Measurements from ENCODE around the gene SLC6A1.

SLC6A1 gene

GRCh38 chr3:10972072-10972782 is 20.3 kb upstream of the SLC6A1 start:
- DNase-seq: no peak

- no peak for DNase-seq
These were observed 19.4 kb upstream of the SLC6A1 start for GRCh38 chr3:10973046-10973595.

GRCh38 chr3:10974131-10974530 is 18.4 kb upstream of the SLC6A1 start:
- no peak for DNase-seq

GRCh38 chr3:10974746-10975375 is 17.7 kb upstream of the SLC6A1 start:
- DNase-seq: no peak

DNA sequence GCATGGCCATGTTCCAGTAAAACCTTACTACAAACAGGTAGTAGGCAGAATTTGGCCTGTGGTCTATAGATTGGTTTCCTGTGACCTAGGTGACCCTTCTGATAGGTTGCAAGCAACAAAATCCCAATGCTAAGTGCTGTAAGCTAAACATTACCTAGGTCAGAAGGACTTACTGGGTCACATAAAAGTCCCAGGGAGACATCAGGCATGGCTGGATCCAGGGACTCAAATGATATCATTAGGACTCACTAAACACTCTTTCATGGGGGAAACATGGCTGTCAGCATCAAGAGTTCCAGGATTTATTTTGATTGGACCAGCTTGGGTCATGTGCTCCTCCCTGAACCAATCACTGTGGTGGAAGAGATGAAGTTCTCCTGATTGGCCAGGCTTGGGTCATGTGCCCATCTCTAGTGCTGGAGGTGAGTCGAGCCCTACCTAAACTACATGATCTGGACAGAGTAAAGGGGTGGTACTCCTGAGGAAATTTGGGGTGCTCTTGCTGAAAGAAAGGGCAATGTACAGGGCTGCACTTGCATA is 16.8 kb upstream of the SLC6A1 start:
- no peak for DNase-seq

GRCh38 chr3:10976770-10977169 is 15.8 kb upstream of the SLC6A1 start:
- DNase-seq: no peak

DNA sequence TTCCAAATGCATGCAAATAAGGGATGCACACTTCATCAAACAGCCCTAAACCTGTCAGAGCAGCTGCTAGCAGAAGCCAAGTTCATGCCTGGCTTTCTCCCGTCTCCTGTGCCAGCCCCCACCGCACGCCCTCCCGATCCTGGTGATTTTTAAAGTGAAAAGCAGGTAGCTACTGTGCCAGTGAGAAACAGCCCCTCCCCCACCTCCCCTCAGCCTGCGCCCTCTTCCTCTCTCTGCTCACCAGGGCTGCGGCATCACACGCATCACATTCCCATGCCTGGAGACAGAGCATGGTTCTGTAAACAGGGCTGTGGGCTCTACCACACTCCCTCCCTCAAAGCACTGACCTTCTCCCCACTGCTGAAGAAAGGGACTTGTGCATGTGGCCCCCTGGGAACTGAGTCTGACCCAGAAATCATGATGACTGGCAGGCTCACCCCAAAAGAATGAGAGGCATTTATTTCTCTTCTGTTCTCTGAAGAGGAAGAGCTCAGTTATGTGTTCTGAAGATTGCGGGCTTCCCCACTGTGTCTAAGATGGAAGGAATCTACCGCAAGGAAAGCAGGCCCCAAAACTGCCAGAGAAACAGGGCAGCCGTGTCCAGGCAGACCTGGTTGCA is 14.5 kb upstream of the SLC6A1 start:
- no peak for DNase-seq

- DNase-seq: no peak
These were observed 13.6 kb upstream of the SLC6A1 start for GRCh38 chr3:10978956-10979355.

- no peak for DNase-seq
These were observed 12.2 kb upstream of the SLC6A1 start for GRCh38 chr3:10980312-10980711.

DNA sequence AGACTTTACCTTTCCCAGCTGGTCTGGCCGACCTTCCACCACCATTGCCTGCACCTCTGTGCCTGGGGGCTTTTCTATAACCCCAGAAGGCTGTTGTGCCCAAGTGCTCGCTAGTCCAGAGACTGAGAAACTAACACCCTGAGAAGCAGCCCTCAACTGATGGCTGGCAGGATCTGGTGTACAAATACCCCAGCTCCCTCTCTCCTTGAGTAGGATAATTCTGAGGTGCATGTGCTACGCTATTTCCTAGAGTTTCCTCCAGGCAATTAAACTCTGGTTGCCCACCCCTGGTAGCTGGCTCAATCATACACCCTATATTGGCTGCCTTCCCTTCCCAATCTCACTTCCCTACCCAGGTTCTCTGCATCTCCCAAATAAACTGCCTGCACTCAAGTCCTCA is 11.5 kb upstream of the SLC6A1 start:
- DNase-seq: no peak

- DNase-seq: no peak
These were observed 10.6 kb upstream of the SLC6A1 start for GRCh38 chr3:10981961-10982360.

DNA sequence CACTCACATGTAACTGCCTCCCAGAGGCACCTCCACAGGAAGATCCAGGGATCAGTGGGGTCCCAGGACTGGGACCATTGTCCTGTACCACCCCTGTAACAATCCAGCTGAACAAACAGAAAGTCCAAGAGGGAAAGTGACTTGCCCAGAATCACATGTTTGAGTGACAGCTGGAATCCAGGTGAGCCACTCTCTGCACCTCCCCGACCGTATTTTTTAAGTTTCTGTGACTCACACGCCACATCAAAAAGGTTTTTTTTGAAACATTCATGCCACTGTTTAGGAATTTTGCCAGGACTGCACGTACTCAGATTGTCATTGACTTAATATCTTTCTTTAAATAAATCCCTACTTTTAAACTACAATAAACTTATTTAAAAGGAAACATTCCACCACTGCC is 9.8 kb upstream of the SLC6A1 start:
- DNase-seq: no peak

DNA sequence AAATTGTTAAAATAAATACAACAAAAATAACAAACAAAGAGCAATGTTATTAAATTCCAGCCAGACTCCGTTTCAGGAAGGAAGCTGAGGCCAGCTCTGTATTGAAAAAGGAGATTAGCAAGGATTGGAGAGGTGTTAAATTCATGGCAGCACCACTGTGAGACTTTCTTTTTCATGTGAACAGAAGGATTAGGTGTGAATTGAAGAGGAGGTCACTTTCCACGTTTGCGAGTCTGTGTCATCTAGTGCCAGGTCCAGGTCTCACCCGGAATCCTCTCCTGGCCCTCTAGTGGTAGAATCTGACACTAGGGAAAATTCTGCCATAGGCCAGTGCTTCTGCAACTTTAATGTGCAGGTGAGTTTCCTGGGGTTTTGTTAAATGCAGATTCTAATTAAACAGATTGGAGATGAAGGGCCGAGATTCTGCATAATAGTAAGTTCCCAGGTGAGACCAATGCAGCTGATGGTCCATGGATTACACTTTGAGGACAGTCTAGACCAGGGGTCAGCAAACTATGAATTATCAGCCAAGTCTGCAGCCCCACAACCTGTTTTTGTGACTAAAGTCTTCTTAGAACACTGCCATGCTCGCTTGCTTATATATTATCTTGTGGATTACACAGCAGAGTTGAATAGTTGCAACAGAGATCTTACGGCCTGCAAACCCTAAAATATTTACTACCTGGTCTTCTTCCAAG is 9.2 kb upstream of the SLC6A1 start:
- DNase-seq: no peak

DNA sequence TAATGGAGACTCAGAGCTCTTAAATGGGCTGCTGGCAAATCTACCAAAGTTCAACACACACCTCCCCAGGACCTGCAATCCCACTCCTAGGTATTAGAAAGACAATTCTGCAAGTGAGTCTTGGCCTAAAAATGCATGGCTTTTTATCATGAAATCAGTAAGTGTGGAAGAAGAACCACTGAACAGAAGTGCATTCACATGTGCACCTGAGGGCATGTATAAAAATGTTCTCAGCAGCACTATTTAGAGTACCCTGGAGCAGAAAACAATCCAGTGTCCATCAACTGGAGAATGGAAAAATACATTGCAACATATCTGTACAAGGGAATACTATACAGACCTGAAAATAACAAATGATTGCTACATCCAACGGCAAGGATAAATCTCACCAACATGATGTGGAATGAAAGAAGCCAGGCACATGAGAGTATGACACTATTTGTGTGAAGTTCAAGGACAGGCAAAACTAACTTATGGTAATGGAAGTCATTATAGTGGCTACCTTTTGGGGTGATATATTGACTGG is 8.1 kb upstream of the SLC6A1 start:
- no peak for DNase-seq

DNA sequence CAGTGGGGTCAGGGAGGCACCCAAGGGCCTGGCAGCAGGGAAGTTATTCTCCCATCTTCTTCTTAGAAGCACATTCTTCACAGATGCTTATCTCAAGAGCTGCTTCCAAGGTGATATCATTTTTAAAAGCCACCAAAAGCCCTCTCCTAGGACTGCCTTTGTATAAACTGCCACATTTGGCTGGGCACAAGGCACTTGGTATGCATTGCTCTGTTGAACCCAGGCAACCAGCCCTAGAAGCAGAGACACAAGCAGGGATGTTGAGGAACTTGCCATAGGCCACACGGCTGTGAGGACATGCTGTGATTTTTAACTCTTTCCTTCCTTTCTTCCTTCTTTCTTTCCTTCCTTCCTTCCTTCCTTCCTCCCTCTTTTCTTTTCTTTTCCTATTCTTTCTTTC is 7.4 kb upstream of the SLC6A1 start:
- DNase-seq: no peak

GRCh38 chr3:10986592-10986991 is 6.0 kb upstream of the SLC6A1 start:
- DNase-seq: no peak

DNA sequence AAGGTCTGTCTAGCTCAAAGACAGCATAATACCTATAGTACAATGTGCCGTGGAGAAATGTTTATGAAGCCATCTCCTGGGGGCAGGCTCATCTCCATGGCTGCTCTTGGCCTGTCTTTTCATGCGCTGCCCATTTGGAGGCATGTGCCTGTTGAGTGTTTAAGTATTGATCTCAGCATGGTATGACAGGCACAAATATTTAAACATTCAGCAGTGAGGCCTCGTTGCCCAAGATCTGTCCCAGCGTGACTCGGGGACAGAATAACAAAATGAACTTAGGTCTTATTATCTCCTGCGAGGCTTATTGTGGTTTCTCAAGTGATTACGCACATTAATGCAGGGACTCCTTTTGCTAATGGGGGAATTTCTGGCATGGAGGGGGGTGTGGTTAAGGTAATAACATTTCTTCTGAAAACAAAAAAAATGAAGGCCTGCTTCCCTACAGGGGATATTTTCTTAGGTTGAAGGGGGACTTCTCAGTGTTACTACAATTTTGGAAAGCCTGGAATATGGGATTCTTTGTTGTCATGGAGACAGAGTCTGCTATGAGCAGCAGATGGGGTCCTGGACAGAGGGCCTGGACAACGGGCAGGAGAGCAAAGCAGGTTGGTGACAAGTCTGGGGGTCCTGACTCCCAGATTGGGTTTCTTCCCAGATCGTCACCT is 4.4 kb upstream of the SLC6A1 start:
- DNase-seq: no peak

DNA sequence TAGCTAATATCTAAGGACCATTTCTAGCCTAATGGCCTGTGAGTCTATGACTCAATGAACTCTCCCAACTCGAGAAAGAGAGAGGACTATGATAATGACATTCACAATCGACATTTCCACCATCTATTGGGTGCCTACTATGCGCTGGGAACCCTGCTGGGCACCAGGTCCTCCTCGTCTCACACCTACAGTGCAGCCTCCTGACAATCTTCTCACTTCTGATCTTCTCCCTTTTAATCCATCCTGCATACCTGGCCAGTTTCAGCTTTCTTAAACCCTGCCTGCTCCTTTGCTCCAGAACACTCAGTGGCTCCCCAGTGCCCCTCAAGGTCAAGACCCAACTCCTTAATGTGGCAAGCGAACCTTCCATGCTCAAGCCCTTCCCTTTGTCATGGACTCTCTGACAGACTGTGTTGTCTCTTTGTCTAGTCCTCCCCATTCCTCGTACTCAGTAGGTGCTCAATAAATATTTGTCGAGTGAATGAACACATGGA is 3.5 kb upstream of the SLC6A1 start:
- DNase-seq: no peak

DNA sequence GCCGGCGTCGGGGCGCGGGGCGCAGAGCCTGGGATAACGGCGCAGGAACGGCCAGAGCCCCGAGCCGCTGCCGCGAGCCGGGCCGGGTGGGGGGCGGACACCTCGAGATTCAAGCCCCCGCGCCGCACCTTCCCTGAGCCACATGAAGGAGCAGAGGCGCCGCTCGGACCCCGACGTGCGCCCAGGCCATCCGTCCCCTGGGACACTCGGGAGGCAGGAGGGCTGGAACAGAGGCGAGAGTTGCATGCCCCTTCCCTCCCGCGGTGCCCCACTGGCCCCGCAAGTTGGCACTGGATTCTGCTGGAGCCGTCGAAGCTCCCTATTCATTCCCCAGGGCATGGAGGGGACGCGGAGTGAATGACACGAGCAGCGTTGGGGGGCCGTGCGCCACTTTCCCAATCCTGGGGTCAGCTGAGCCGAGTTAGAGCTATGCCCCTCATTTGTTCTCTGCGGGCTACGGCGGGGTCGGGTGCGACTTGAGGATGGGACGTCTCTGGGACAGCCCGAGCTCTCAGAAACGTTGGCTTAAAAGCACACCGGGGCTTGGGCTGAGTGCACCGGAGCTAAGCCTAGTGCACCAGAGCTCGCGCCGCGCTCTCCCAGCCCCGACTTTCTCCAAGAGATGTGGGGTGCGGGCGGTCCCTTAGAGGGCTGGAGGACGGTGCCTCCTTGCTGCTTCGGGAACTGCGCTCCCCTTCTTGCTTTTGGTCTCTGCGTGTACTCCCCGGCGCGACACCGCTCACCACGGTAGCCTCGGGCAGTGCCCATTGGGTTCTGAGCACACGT is 588 bp downstream of the SLC6A1 start:
- DNase-seq: no peak

DNA sequence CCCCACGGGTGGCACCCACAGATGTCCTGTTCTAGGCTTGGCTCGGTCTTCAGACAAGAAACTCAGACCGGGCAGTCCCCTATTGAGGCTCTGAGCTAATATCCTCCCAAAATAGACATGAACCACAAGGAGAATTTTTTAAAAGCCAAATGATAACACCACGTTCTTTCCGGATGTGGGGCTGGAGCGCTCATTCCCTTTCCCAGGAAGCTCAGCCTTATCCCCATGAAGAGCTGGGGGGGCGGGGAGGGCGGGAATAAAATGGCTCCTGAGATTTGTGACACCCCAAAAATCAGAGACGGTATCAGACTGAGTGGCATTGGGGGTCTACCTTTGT is 1.1 kb downstream of the SLC6A1 start:
- DNase-seq: no peak

DNA sequence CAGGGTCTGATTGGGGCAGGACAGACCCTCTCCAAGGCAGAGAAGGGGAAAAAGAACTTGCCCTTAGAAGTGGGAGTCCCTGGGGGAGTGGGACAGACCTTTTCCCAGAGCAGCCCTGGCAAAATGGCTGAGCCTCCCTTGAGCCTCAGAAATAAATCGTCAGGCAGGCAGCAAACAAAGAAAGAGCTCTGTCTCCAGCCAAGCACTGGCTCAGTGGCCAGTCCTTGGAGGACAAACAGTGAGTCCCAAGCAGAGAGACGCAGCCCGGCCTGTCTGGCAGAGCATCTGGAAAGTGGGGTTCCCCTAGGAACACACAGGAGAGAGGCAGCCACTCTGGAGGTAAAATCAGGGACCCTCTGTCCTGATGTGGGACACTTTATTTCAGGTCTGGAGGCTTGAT is 1.8 kb downstream of the SLC6A1 start:
- DNase-seq: no peak

DNA sequence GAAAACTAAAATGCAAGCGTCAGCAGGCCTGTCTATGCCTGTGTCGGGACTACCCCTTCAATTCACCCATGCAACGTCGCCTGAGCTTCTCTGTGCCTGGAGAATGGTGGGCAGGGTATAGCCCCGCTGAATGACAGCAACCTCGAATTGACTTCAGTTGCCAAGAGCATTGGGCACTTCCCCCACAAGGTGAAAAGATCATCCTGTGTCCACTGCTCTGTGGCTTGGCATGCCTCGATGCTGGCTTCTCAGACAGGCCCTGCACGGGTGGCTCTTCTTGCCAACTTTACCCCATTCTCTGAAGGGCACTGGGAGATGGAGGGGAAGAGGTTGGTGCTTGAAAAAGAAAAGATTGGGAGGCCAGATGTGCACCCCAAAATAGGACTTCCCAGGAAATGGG is 3.3 kb downstream of the SLC6A1 start:
- DNase-seq: no peak

All from stimulated activated naive CD4-positive, alpha-beta T cell (primary cell).